Neural cell (in vitro differentiated cells): Measurements from ENCODE around the gene CKAP5.

Source experiments
- CTCF ChIP-seq: fragments of 450-650 bp; IDR thresholded peaks from 2 replicates; pipeline ENCODE4 v1.5.1; 2014; ENCODE audit warnings: antibody characterized with exemption, mild to moderate bottlenecking, moderate library complexity; ENCODE audit not compliant: poor library complexity, severe bottlenecking
- EP300 ChIP-seq: fragments of 450-650 bp; conservative IDR thresholded peaks from 2 replicates; pipeline ENCODE4 v1.6.1; 2014; ENCODE audit warnings: antibody characterized with exemption, mild to moderate bottlenecking, moderate library complexity; ENCODE audit not compliant: poor library complexity, severe bottlenecking
- EZH2 ChIP-seq: fragments of 200-600, 300-800 bp; shearing (Covaris generic), sonication (generic); IDR thresholded peaks from 2 replicates; pipeline ENCODE4 v1.6.1; 2014; ENCODE audit warnings: antibody characterized with exemption, low read length, borderline replicate concordance, mild to moderate bottlenecking; ENCODE audit not compliant: insufficient read depth, poor library complexity, severe bottlenecking
- MXI1 ChIP-seq: fragments of 450-650 bp; conservative IDR thresholded peaks from 2 replicates; pipeline ENCODE4 v1.6.1; 2014; ENCODE audit warnings: antibody characterized with exemption, mild to moderate bottlenecking; ENCODE audit not compliant: poor library complexity, severe bottlenecking
- POLR2AphosphoS5 ChIP-seq: IDR thresholded peaks from 2 replicates; pipeline ENCODE4 v1.6.1; 2012
- RAD21 ChIP-seq: fragments of 450-650 bp; conservative IDR thresholded peaks from 2 replicates; pipeline ENCODE4 v1.6.1; 2014; ENCODE audit warnings: antibody characterized with exemption, mild to moderate bottlenecking, moderate library complexity
- REST ChIP-seq: IDR thresholded peaks from 2 replicates; pipeline ENCODE4 v1.6.1; 2012; ENCODE audit warnings: borderline replicate concordance
- SMC3 ChIP-seq: fragments of 450-650 bp; conservative IDR thresholded peaks from 2 replicates; pipeline ENCODE4 v1.6.1; 2014; ENCODE audit warnings: antibody characterized with exemption, mild to moderate bottlenecking, moderate library complexity; ENCODE audit not compliant: poor library complexity
- TAF1 ChIP-seq: IDR thresholded peaks from 2 replicates; pipeline ENCODE4 v1.6.1; 2012; ENCODE audit warnings: low read depth

GRCh38 chr11:46728659-46729040, 117.4 kb downstream of the CKAP5 start:
- TF ChIP-seq EZH2 (no peak), EP300 (no peak), CTCF (no peak), RAD21 (no peak), POLR2AphosphoS5 (no peak), REST (no peak), TAF1 (no peak), MXI1 (no peak), SMC3 (no peak)
